GM18498 (cell line): ENCODE data around the gene ZNF691.
A peak's percentile ranks its signal among the peaks of the same experiment; 100 is the strongest.
"Not testable (repeated sequence)": the region's sequence is repeated elsewhere in the genome, so short reads cannot be mapped to it uniquely, and the experiment has no call there.

Experiments used
- ATAC-seq: cut with Tn5 transposase; IDR thresholded peaks from one replicate; pipeline ENCODE4 v1.9.1; 2021; ENCODE audit warnings: mild to moderate bottlenecking, moderate library complexity; ENCODE audit not compliant: unreplicated experiment

ZNF691 gene, protein sequence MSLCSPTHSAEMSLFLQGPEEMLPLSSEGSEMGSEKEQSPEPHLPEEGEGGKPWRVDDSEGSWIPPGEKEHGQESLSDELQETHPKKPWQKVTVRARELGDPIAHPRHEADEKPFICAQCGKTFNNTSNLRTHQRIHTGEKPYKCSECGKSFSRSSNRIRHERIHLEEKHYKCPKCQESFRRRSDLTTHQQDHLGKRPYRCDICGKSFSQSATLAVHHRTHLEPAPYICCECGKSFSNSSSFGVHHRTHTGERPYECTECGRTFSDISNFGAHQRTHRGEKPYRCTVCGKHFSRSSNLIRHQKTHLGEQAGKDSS

DNA sequence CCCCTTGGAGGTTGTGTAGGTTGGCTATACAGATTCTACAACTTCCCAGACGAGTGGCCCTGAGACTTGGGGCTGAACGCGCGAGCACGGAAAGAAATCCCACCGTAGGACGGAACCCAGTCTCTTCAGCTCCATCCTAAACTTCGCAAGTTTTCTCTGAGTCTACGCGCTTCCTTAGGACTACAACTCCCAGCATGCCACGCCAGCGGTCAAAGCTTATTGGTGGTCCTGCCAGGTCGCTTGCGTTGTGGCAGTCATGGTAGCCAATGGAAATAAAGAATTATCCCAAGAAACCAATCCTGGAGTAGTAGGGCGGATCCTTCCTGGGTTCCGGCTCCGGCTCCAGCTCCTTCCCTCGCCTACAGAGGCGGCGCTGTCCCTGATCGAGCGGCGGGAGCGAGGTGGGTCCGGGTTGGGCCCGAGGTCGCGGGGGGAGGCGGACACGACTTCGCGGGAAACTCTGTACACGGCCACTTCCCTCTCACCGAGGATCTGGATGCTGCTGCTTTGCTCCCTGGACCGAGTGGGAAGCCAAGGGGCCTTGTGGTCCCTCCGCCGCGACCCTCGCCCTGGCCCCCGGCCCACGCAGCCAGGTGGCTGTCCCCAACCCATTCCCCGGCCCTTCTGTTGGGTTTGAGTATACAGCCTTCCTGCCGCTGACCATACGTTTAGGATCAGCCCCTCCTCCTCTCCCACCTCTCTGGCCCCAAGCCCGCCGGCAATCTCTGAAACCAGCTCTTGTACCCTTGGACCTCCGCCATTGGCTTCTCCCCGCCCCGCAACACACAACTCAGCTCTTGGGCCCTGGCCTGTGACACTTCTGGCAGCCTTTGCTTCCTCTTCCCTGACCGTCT lies at the start of gene ZNF691:
Gene ZNF691, plus strand, starts transcription at position 357 of the 854 bp plus-strand sequence. CDS start 3,046 bp downstream, outside the sequence.
- peak; percentile 92 for ATAC-seq

DNA sequence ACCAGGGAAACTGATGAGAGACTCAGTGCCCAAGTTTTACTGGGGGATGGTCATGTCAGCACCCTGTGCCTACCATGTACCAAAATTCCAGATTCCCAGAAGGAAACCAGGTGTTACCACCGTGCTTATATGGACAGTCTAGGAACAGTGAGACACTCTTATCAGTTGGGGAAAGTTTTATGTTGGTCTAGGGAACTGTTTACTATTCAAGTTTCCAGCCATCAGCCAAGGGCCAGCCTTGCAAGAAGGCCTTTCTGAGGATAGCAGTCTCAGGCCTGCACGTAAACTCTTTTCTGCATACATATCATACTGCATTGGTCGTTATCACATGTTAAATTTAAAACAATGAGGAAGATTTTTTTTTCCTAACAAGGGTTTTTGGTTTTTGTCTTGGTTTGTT lies 49.0 kb upstream of the ZNF691 start:
- ATAC-seq: no peak

DNA sequence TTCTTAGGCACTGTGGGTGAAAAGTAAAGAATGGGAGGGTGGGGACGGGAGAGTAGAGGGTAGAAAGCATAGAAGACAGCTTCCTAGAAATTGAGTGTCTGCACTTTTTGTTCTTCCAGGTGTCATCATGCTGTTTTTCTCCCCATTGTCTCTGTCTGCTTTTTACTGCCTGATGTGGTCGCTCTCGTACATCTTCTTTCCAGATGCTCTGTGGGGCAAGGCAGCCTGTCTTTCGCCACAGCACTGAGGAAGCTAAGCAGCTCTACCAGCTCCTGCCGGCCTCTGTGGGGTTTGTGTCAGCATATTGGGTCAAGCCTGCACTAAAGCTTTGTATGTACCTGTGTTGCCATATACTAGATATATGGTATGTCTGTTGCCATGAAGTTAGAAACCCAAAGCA lies 48.4 kb upstream of the ZNF691 start:
- ATAC-seq: no peak

DNA sequence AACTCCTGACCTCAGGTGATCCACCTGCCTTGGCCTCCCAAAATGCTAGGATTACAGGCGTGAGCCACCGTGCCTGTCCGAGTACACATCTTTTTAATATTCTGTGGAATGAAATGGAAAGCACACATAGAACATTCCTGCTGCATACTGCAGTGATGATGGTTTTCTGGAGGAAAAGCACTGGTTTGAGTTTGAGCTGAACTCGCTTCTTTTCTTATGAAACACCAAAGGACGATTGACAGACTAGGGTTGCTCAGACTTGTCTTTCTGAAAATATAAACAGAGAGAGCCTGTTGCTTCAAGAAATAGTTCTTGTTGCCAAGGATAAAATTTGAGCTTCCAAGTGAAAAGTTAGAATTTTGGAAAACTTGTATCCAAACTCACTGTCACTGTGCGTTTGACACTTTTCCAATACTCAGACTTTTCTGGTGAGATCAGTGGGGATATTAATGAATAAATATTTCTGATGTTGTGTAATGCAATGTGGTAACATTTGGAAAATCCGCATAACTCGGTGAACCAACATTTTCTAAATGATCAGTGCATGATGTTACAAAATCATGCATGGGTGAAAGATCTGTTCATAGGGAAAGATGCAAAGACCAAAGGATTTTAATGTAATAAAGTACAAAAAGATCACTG lies 44.5 kb upstream of the ZNF691 start:
- ATAC-seq: no peak

DNA sequence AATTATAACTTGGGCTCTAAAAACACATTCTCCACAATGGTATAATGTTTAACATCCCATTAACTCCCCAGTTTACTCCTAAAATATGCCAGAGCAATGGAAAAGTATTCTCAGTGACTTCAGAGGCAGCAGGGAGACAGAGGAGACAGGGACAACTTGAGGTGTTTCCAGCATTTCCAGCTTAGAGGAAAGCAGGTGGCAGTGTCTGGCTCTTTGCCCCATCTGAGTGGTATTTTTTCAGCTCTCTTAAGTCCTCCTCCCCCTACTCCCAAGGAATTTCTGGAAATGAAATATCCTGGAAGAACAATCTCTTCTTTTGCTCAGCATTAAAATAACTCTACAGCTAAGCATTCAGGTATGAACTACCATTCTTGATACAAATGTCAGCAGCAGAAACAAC lies 40.2 kb upstream of the ZNF691 start:
- ATAC-seq: no peak

DNA sequence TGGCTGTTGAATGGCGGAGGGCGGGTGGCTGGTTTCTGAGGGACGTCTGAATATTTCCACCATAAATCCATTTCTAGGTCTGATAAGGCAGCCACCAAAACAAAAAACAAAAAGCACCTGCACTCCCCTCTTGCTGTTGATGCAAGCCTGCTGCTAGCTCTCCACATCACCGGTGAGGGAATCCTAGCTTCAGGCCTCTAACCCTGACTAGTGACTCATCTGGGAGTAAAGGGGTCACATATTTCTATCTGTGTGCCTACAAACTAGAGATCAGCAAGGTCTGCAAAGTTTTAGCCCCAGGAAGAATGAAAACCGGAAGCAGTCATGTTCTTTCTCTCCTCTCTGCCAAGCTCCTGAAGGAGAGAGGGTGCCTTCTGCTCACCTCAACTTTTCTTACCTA lies 39.8 kb upstream of the ZNF691 start:
- no peak for ATAC-seq

DNA sequence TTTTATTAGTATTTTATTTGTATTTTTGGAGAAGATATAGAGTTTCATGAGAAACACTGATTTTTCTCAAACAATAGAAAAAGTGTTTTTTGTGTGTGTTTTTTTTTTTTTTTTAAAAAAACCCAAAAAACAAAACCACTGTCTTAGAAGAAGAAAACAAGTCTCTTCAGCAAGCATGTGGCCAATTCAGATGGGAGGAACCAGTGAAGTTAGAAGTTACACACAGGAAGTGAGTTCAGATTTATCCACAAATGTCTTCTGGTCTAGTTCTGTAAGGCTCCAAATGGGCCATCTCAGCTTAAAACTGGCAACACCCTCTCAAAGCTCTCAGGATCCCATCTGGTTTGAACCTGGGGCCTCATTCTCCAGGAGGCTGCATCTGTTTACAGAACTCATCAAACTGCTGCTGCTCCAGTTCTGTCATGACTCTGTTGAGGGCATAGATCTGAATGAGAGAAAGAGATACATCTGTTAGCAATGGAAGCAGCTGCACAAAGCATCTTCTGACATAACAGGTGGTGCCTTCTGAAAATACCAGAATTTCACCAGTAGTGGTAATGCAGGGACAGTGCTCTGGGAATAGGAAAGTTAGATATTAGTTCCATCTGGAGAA lies 39.3 kb upstream of the ZNF691 start:
- ATAC-seq: no peak

DNA sequence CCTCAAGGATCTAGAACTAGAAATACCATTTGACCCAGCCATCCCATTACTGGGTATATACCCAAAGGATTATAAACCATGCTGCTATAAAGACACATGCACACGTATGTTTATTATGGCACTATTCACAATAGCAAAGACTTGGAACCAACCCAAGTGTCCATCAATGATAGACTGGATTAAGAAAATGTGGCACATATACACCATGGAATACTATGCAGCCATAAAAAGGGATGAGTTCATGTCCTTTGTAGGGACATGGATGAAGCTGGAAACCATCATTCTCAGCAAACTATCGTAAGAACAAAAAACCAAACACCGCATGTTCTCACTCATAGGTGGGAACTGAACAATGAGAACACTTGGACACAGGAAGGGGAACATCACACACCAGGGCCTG lies 31.6 kb upstream of the ZNF691 start:
- ATAC-seq: not testable (repeated sequence)

DNA sequence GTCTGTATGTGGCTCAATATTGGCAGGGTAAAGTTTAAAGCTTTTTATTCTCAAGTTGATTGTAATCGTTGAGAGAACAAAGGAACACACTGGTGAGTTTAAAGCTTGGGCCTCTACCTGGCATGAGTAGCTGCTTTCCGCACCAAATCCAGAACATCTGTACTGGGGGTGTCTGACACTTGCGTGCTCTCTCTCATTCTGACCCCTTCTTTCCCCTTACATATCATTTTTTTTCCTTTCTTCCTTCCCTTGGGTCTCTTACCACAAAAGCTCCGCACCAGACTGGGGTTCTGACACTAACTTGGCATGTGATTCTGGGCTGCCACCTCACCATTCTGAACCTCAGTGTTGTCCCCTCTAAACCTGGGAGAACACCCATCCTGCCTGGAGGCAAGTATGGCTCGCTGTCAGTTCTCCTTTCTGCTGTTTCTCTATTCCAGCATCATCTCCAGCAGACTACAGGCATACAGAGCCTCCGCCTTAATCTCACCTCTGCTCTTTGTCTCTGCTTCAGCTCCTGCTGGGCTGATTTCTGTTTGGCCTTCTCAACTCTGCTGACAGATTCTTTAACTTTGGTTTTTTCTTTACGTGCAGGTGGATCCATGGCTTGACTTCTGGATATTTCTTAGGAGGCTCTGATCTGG lies 30.4 kb upstream of the ZNF691 start:
- no peak for ATAC-seq

DNA sequence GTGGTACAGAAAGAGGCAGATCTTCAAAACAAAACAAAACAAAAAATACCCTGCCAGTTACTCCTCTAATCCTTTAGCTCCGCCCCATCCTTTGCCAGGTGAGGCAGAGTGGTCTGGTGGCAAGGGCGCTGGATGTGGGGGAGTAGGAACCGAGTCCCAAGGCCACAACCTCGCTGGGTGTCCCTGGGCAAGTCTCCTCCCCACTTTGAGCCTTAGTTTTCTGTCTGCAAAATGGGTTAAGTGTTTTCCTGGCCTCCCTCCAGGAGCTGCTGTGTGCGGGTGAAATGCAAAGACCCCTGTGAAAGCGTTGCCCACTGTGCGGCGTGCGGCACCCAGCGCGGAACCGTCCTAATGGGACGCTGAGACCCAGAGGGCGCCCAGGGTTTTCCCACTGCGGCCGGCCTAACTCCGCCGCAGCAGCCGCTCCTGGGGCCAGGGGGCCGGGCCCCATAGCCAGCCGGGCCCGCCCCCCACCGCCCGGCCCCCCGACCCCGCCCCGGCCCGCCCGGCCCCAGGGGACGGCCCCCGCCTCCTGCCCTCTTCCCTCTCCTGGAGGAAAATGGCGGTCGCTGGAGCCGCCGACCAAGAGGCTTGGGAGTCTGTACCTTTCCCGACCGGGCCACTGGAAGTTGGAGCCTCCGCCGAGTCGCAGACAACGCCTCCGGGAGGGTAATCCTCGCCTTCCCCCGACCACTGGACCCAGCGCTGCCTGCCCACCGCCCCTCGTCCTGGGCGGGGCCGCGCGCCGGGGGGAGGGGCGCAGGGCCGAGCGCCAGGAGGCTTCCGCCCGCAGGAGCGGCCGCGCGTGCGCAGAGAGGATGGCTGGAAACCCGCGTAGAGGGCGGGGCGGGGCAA lies 29.6 kb upstream of the ZNF691 start, which contains the start of the genes ERMAP and SVBP:
Gene ERMAP, plus strand, starts transcription at position 538 of the 855 bp plus-strand sequence. CDS start 13,327 bp downstream, outside the sequence.
Gene SVBP, minus strand, starts transcription at position 813 of the 855 bp plus-strand sequence. CDS start 853 bp downstream, outside the sequence.
- ATAC-seq: peak; percentile 90

DNA sequence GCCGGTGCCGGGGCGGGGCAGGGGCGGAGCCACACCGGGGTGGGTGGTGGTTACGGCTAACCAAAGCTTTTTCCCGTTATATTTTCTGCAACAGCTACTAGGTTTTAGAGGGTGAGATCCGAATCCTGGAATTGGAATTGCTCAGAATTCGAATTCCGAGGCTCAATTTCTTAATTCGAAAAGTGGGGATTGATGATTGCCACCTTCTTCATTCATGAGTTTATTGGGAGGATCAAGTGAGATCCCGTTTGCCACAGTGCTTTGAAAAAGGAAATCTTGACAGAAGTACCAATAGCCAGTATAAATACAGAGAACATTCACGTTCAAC lies 29.0 kb upstream of the ZNF691 start:
- no peak for ATAC-seq

DNA sequence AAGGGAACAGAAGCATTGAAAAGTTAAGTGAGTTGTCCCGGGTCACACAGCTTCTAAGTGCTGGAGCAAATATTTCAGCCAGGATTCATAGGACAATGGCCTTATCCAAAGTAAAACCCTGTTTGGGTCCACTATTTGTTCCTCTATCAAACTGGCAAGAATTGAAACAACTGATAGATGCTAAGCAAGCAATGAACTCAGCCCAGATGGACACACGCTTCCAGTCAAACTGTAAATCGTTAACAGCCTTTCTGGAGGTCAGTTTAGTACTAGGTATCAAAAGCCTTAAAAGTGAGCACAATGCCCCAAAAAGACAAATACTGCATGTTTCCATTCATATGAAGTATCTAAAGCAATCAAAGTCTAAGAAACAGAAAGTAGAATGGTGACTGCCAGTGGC lies 28.4 kb upstream of the ZNF691 start:
- ATAC-seq: no peak

DNA sequence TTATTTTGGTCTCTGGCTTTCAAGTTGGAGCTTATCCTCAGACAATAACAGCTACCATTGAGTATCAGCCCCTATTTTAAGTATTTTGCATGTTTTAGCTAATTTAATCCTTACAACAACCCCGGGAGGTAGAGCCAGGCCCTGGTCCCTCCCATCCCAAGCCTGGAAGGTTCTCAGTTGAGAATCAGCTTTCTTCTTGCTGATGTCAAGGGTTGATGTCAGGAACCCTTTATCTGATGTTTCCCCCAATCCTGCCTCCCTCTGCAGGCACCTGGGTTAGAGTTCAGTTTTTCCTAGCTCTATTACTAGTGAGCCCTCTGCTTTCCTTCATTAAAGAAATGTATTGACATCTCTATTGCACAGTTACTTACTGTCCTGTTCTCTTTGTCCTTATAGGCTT lies 25.6 kb upstream of the ZNF691 start:
- no peak for ATAC-seq

DNA sequence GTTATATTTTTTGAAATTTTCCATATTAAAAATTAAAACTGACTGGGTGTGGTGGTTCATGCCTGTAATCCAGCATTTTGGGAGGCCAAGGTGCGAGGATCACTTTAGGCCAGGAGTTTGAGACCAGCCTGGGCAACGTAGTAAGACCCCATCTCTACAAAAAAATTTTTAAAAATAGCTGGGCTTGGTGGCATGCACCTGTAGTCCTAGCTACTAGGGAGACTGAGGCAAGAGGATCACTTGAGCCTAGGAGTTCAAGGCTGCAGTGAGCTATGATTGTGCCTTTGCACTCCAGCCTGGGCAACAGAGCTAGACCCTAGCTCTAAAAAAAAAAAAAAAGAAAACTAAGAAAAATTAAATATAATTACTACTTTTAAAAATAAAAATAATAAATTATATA lies 24.7 kb upstream of the ZNF691 start:
- no peak for ATAC-seq

DNA sequence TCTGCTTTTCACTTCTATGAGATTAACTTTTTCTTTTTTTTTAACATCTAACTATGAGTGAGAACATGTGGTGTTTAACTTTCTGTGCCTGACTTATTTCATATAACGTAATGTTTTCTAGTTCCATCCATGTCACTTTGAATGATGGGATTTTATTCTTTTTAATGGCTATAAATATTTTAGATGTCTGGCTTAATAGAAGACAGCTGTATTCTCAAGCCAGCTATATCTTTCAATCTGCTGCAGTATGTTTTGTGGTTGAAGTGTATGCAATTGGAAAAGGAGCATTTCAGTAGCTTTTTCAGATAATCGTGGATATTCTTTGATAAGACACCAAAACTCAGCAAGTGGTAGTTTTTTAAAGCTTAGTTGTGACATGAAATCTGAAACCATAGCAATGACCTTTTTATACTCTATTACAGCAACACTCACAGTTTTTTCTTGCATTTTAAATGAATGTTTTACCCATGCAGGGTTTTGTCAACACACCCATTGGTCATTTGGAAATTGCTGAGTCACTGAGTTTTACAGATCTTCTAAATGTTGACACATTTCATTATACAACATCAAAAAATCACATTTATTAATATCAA lies 23.5 kb upstream of the ZNF691 start:
- ATAC-seq: no peak

DNA sequence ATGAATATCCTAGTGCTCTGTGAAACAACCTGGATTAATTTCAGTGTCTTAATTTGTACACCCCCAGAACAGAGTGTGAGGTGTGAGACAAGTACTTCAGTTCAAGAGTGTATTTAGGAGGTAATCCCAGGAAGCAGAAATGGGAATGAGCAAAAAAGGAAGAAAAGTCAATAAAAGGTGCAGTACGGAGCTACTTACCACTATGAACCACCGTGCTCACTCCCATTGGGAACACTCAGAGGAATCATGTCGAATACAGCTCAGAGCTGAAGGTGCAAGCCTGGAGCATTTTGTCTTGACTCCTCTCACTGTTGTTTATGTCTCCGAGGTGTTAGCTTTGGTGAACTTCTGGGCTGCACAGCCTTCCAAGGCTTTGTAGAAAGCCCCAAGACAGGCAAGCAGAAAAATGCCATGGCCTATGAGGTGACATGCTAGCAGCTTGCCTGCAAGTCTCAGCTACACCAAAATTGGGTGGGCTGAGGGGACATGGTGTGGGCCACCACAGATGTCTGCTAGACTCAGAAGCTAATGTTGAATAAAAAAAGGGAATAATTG lies 21.9 kb upstream of the ZNF691 start:
- ATAC-seq: no peak

DNA sequence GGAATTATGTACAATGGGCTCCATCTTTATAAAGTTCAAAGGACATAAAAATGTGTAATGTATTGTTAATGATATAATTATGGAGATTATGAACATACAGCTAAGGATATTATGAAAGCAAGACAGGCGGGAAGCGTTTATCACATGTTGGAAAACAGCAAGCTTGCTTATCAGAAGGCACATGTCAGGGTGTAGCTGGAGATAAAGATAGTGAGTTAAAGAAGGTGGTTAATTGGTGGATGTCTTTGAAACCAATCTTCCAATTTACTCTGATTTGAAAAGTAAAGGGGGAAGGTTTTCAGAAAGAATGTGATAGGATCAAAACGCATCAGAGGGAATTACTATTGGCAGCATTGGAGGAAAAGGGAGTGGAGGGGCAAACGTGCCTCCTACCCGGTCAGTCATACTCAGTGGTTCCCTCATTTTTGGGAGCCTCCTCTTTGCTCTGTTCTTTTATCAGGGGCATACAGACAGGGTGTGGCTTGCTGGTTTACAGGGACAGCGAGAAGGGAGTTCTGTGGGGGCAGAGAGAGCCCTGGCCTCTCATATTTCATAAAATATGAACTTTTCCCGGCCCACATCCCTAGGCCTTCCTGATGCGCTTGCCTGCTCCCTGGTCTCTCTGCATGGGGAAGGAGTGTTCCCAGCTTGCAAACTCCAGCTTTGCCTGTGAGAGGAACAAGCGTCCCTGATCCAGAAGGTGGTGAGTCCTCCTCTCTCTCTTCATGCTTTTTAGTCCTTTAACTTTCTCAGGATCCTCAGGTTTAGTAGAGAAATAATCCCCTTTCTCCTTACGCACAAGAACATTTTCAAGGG lies 21.2 kb upstream of the ZNF691 start:
- ATAC-seq: no peak

DNA sequence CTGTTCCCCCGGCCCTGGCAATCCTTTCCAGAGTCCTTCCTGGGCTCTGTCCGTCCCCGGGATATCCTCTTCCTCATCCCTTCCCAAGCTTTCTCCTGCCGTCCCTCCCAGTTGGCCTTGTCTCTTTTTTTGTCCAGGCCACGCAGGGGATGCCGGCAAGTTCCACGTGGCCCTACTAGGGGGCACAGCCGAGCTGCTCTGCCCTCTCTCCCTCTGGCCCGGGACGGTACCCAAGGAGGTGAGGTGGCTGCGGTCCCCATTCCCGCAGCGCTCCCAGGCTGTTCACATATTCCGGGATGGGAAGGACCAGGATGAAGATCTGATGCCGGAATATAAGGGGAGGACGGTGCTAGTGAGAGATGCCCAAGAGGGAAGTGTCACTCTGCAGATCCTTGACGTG lies 15.8 kb upstream of the ZNF691 start:
- no peak for ATAC-seq
